Measurements from ENCODE around the gene PRSS37.
"Not testable (repeated sequence)": the region's sequence is repeated elsewhere in the genome, so short reads cannot be mapped to it uniquely, and the experiment has no call there.

Gene PRSS37

GRCh38 chr7:141837683-141838082 lies 3.6 kb downstream of the PRSS37 start:
- no peak for TF ChIP-seq CTCF (IDR thresholded peaks at IDR 0.05; ENCODE audit: low read length)
- no peak for TF ChIP-seq EZH2 (optimal IDR thresholded peaks at IDR 0.05; ENCODE audit: low read depth, low read length)
- no peak for TF ChIP-seq EZH2phosphoT487 (IDR thresholded peaks at IDR 0.05; ENCODE audit: low read length)
- Histone ChIP-seq H3K79me2 (ENCODE audit: low read length) (no peaks in the 10 kb centered on the region), H3K36me3 (replicated peaks; ENCODE audit: insufficient read depth, low read length) (no peaks in the 10 kb centered on the region), H3K27me3 (replicated peaks; ENCODE audit: insufficient read depth, low read length) (no peaks in the 10 kb centered on the region), H4K20me1 (ENCODE audit: insufficient read depth, low read length) (no peaks in the 10 kb centered on the region), H3F3A (ENCODE audit: insufficient read depth, low read length) (no peaks in the 10 kb centered on the region), H3K9me3 (replicated peaks; ENCODE audit: insufficient read depth, low read length) (no peaks in the 10 kb centered on the region), H2AFZ (ENCODE audit: low read length) (no peak overlapping the region), H3K9me2 (replicated peaks; ENCODE audit: insufficient read depth, low read length) (no peaks in the 10 kb centered on the region), H3K4me2 (ENCODE audit: low read depth, low read length) (no peak overlapping the region), H3K4me1 (ENCODE audit: low read length) (no peaks in the 10 kb centered on the region), H3K27ac (ENCODE audit: low read length) (no peak overlapping the region), H3K9ac (ENCODE audit: low read length) (no peak overlapping the region), H3K4me3 (ENCODE audit: low read length) (no peak overlapping the region)
- DNase-seq: no peak

- not testable (repeated sequence) for H3K36me3 ChIP-seq (replicated peaks; ENCODE audit: insufficient read depth, low read length); DNase-seq; H3K4me3 ChIP-seq (ENCODE audit: low read length); H3K9ac ChIP-seq (ENCODE audit: low read length); H3K79me2 ChIP-seq (ENCODE audit: low read length); H3K27ac ChIP-seq (ENCODE audit: low read length); H3F3A ChIP-seq (ENCODE audit: insufficient read depth, low read length); H3K9me3 ChIP-seq (replicated peaks; ENCODE audit: insufficient read depth, low read length); H3K4me2 ChIP-seq (ENCODE audit: low read depth, low read length); H2AFZ ChIP-seq (ENCODE audit: low read length); H4K20me1 ChIP-seq (ENCODE audit: insufficient read depth, low read length); H3K27me3 ChIP-seq (replicated peaks; ENCODE audit: insufficient read depth, low read length); H3K4me1 ChIP-seq (ENCODE audit: low read length); H3K9me2 ChIP-seq (replicated peaks; ENCODE audit: insufficient read depth, low read length)
Measured at GRCh38 chr7:141822432-141822831, 18.9 kb downstream of the PRSS37 start.

- Histone ChIP-seq H3K4me1 (ENCODE audit: low read length) (no peaks in the 10 kb centered on the region), H3F3A (ENCODE audit: insufficient read depth, low read length) (no peaks in the 10 kb centered on the region), H3K4me3 (ENCODE audit: low read length) (no peak overlapping the region), H3K9ac (ENCODE audit: low read length) (no peak overlapping the region), H3K9me3 (replicated peaks; ENCODE audit: insufficient read depth, low read length) (no peaks in the 10 kb centered on the region), H3K4me2 (ENCODE audit: low read depth, low read length) (no peak overlapping the region), H2AFZ (ENCODE audit: low read length) (no peak overlapping the region), H4K20me1 (ENCODE audit: insufficient read depth, low read length) (no peaks in the 10 kb centered on the region), H3K36me3 (replicated peaks; ENCODE audit: insufficient read depth, low read length) (no peaks in the 10 kb centered on the region), H3K27me3 (replicated peaks; ENCODE audit: insufficient read depth, low read length) (no peaks in the 10 kb centered on the region), H3K9me2 (replicated peaks; ENCODE audit: insufficient read depth, low read length) (no peaks in the 10 kb centered on the region), H3K27ac (ENCODE audit: low read length) (no peak overlapping the region), H3K79me2 (ENCODE audit: low read length) (no peaks in the 10 kb centered on the region)
- TF ChIP-seq CTCF (IDR thresholded peaks at IDR 0.05; ENCODE audit: low read length): no peak
- no peak for TF ChIP-seq EZH2 (optimal IDR thresholded peaks at IDR 0.05; ENCODE audit: low read depth, low read length)
- TF ChIP-seq EZH2phosphoT487 (IDR thresholded peaks at IDR 0.05; ENCODE audit: low read length): no peak
- no peak for DNase-seq
Measured at GRCh38 chr7:141820067-141820466, 21.2 kb downstream of the PRSS37 start.

- Histone ChIP-seq H3K9ac (ENCODE audit: low read length) (no peak overlapping the region), H2AFZ (ENCODE audit: low read length) (no peak overlapping the region), H3K27ac (ENCODE audit: low read length) (no peak overlapping the region), H3K9me2 (replicated peaks; ENCODE audit: insufficient read depth, low read length) (no peaks in the 10 kb centered on the region), H3K4me2 (ENCODE audit: low read depth, low read length) (no peak overlapping the region), H3K9me3 (replicated peaks; ENCODE audit: insufficient read depth, low read length) (no peaks in the 10 kb centered on the region), H3F3A (ENCODE audit: insufficient read depth, low read length) (no peaks in the 10 kb centered on the region), H3K79me2 (ENCODE audit: low read length) (no peaks in the 10 kb centered on the region), H3K36me3 (replicated peaks; ENCODE audit: insufficient read depth, low read length) (no peaks in the 10 kb centered on the region), H3K4me3 (ENCODE audit: low read length) (no peak overlapping the region), H3K4me1 (ENCODE audit: low read length) (no peaks in the 10 kb centered on the region), H3K27me3 (replicated peaks; ENCODE audit: insufficient read depth, low read length) (no peaks in the 10 kb centered on the region), H4K20me1 (ENCODE audit: insufficient read depth, low read length) (no peaks in the 10 kb centered on the region)
- TF ChIP-seq CTCF (IDR thresholded peaks at IDR 0.05; ENCODE audit: low read length) (no peak), EZH2phosphoT487 (IDR thresholded peaks at IDR 0.05; ENCODE audit: low read length) (no peak), EZH2 (optimal IDR thresholded peaks at IDR 0.05; ENCODE audit: low read depth, low read length) (no peak)
- no peak for DNase-seq
Measured at GRCh38 chr7:141792526-141792925, 48.8 kb downstream of the PRSS37 start.
